H1 (cell line): ENCODE measurements around the gene DPM3. TPM values are rescaled to one million over a fixed set of nuclear protein-coding genes. Genes with fewer than 3 reads are reported as not detected.

ENCODE experiments used
- CTCF ChIA-PET: fragments of 300-600 bp; sonication (Branson Sonifier 250); formaldehyde crosslinking; loops from one replicate; lab custom pipeline; 2021; ENCODE audit not compliant: partially characterized antibody; lab: Charles Lee
- POLR2A ChIA-PET: fragments of 300-600 bp; sonication (Branson Sonifier 250); formaldehyde crosslinking; loops from one replicate; lab custom pipeline; 2021; ENCODE audit warnings: inconsistent platforms; ENCODE audit not compliant: partially characterized antibody; lab: Charles Lee
- DNase-seq, 2 experiments: peaks; one replicate each; pipeline versions ENCODE4 v3.0.0 to v3.0.0-alpha.2; 2010 to 2022; ENCODE audit warnings: low spot score in 2 of 2, low read depth in 1 of 2, mixed read lengths in 1 of 2
- FAIRE-seq: peaks from 2 replicates; lab custom pipeline; 2011; peaks lifted over from hg19 to GRCh38; lab: Jason Lieb, UNC
- H2AFZ ChIP-seq: 2 replicates; pipeline ENCODE4 v1.8.1; 2012; ENCODE audit warnings: low read length, inconsistent platforms
- H2AK5ac ChIP-seq: 2 replicates; pipeline ENCODE4 v1.6.1; 2013; ENCODE audit warnings: low read depth, low read length
- H2BK120ac ChIP-seq: replicated peaks from 2 replicates; pipeline ENCODE3; 2013; ENCODE audit warnings: low read depth, low read length, inconsistent platforms
- H2BK12ac ChIP-seq: 2 replicates; pipeline ENCODE4 v1.6.1; 2013; ENCODE audit warnings: low read depth, low read length
- H2BK15ac ChIP-seq: 2 replicates; pipeline ENCODE4 v1.6.1; 2013; ENCODE audit warnings: low read length
- H2BK20ac ChIP-seq: 2 replicates; pipeline ENCODE4 v1.6.1; 2013; ENCODE audit warnings: low read length
- H2BK5ac ChIP-seq: 2 replicates; pipeline ENCODE4 v1.6.1; 2013; ENCODE audit warnings: low read depth, low read length
- H3K14ac ChIP-seq: 2 replicates; pipeline ENCODE4 v1.6.1; 2013; ENCODE audit warnings: inconsistent platforms; ENCODE audit not compliant: insufficient read length
- H3K18ac ChIP-seq: 2 replicates; pipeline ENCODE4 v1.6.1; 2013; ENCODE audit warnings: low read length; ENCODE audit errors: extremely low read depth
- H3K23ac ChIP-seq: 2 replicates; pipeline ENCODE4 v1.6.1; 2013; ENCODE audit warnings: inconsistent platforms; ENCODE audit not compliant: insufficient read length
- H3K23me2 ChIP-seq: 2 replicates; pipeline ENCODE4 v1.6.1; 2013; ENCODE audit warnings: low read depth, low read length
- H3K27ac ChIP-seq: 2 replicates; pipeline ENCODE4 v1.6.1; 2011; ENCODE audit warnings: low read depth, low read length, inconsistent platforms
- H3K27me3 ChIP-seq, 4 experiments: replicated peaks in 1 of 4; 1 replicate in 1 of 4; 2 replicates in 3 of 4; pipeline versions ENCODE4 v1.6.1 to v1.8.1; 2011 to 2013; ENCODE audit warnings: low read length in 3 of 4, mild to moderate bottlenecking in 3 of 4, inconsistent platforms in 2 of 4, mixed read lengths in 2 of 4, moderate library complexity in 1 of 4; ENCODE audit not compliant: control insufficient read depth in 3 of 4, insufficient read depth in 3 of 4; ENCODE audit errors: extremely low read depth in 1 of 4
- H3K36me3 ChIP-seq, 4 experiments: 2 replicates each; pipeline versions ENCODE4 v1.6.1 to v1.8.1; 2011 to 2013; ENCODE audit warnings: mild to moderate bottlenecking in 4 of 4, low read length in 3 of 4, moderate library complexity in 2 of 4, control low read depth in 1 of 4, inconsistent platforms in 1 of 4; ENCODE audit not compliant: insufficient read depth in 4 of 4, control insufficient read depth in 2 of 4
- H3K4ac ChIP-seq: replicated peaks from 2 replicates; pipeline ENCODE3; 2013; ENCODE audit warnings: low read length, low read depth, mixed read lengths, inconsistent platforms; ENCODE audit not compliant: insufficient read length
- H3K4me1 ChIP-seq, 4 experiments: replicated peaks in 1 of 4; 1 replicate in 1 of 4; 2 replicates in 3 of 4; pipeline versions ENCODE4 v1.6.1 to v1.8.1; 2011 to 2013; ENCODE audit warnings: low read length in 3 of 4, inconsistent platforms in 2 of 4, mixed read lengths in 1 of 4; ENCODE audit not compliant: insufficient read depth in 4 of 4, control insufficient read depth in 3 of 4
- H3K4me2 ChIP-seq, 2 experiments: 2 replicates each; pipeline versions ENCODE4 v1.6.1 to v1.8.1; 2011 to 2013; ENCODE audit warnings: low read depth in 2 of 2, low read length in 2 of 2, control low read depth in 1 of 2, inconsistent platforms in 1 of 2, mild to moderate bottlenecking in 1 of 2; ENCODE audit not compliant: insufficient read depth in 1 of 2
- H3K4me3 ChIP-seq, 4 experiments: fragments of 200-600, 300-600 bp in 1 of 4; sonication (generic), shearing (Covaris generic), sonication (Bioruptor Twin) in 1 of 4; 2 replicates each; pipeline versions ENCODE4 v1.5.1 to v1.8.1; 2011 to 2016; ENCODE audit warnings: low read length in 4 of 4, low read depth in 3 of 4, control low read depth in 2 of 4, inconsistent platforms in 2 of 4, mild to moderate bottlenecking in 2 of 4, mixed read lengths in 1 of 4, moderate library complexity in 1 of 4; ENCODE audit not compliant: insufficient read depth in 2 of 4; ENCODE audit errors: extremely low read depth in 1 of 4
- H3K56ac ChIP-seq: replicated peaks from 2 replicates; pipeline ENCODE3; 2013; ENCODE audit warnings: low read depth, mild to moderate bottlenecking, mixed read lengths, low read length, inconsistent platforms; ENCODE audit not compliant: insufficient read length
- H3K79me1 ChIP-seq: 2 replicates; pipeline ENCODE4 v1.6.1; 2013; ENCODE audit warnings: low read depth, low read length, control low read depth
- H3K79me2 ChIP-seq, 2 experiments: 2 replicates each; pipeline versions ENCODE4 v1.6.1 to v1.8.1; 2012 to 2013; ENCODE audit warnings: low read length in 2 of 2, mild to moderate bottlenecking in 2 of 2, inconsistent platforms in 1 of 2; ENCODE audit not compliant: insufficient read depth in 2 of 2, control insufficient read depth in 1 of 2
- H3K9ac ChIP-seq, 4 experiments: replicated peaks in 1 of 4; 1 replicate in 1 of 4; 2 replicates in 3 of 4; pipeline versions ENCODE4 v1.6.1 to v1.8.1; 2011 to 2013; ENCODE audit warnings: low read depth in 3 of 4, low read length in 3 of 4, control low read depth in 2 of 4, mild to moderate bottlenecking in 2 of 4, moderate library complexity in 2 of 4, inconsistent platforms in 1 of 4; ENCODE audit errors: extremely low read depth in 1 of 4
- H3K9me3 ChIP-seq, 2 experiments: 2 replicates each; pipeline versions ENCODE4 v1.6.1 to v1.8.1; 2012 to 2013; ENCODE audit warnings: mild to moderate bottlenecking in 2 of 2, moderate library complexity in 2 of 2, control low read depth in 1 of 2, inconsistent platforms in 1 of 2, low read depth in 1 of 2, low read length in 1 of 2, mixed read lengths in 1 of 2; ENCODE audit not compliant: insufficient read depth in 2 of 2
- H4K20me1 ChIP-seq, 2 experiments: replicated peaks in 1 of 2; 2 replicates each; pipeline versions ENCODE3 to v1.8.1; 2011 to 2013; ENCODE audit warnings: inconsistent platforms in 2 of 2, low read length in 2 of 2, mild to moderate bottlenecking in 1 of 2; ENCODE audit not compliant: insufficient read depth in 2 of 2, control insufficient read depth in 1 of 2
- H4K5ac ChIP-seq: 2 replicates; pipeline ENCODE4 v1.6.1; 2013; ENCODE audit warnings: low read length, low read depth, mixed read lengths, inconsistent platforms; ENCODE audit not compliant: insufficient read length
- H4K8ac ChIP-seq: 2 replicates; pipeline ENCODE4 v1.8.0; 2013; ENCODE audit warnings: mild to moderate bottlenecking, moderate library complexity, low read length, inconsistent platforms; ENCODE audit not compliant: insufficient read depth; ENCODE audit errors: extremely low read depth
- H4K91ac ChIP-seq: replicated peaks from 2 replicates; pipeline ENCODE3; 2013; ENCODE audit warnings: low read length, mixed read lengths, inconsistent platforms; ENCODE audit not compliant: insufficient read length
- EGR1 ChIP-seq: IDR thresholded peaks from 2 replicates; pipeline ENCODE4 v1.6.1; 2011; ENCODE audit warnings: low read depth, low read length, borderline replicate concordance
- GABPA ChIP-seq: IDR thresholded peaks from 2 replicates; pipeline ENCODE4 v1.6.1; 2011; ENCODE audit warnings: mild to moderate bottlenecking, low read length, moderate library complexity, borderline replicate concordance; ENCODE audit not compliant: insufficient read depth
- HDAC2 ChIP-seq, 2 experiments: fragments of 300-600 bp in 1 of 2; sonication (generic) in 1 of 2; IDR thresholded peaks; 2 replicates each; pipeline ENCODE4 v1.6.1; 2011 to 2012; ENCODE audit warnings: low read depth in 2 of 2, low read length in 2 of 2, mild to moderate bottlenecking in 2 of 2, moderate library complexity in 2 of 2, borderline replicate concordance in 1 of 2, inconsistent platforms in 1 of 2
- JUND ChIP-seq: IDR thresholded peaks from 2 replicates; pipeline ENCODE4 v1.6.1; 2011; ENCODE audit warnings: mild to moderate bottlenecking, improper control_type of control experiment, low read length
- MAFK ChIP-seq: IDR thresholded peaks from 2 replicates; pipeline ENCODE4 v1.6.1; 2012; ENCODE audit warnings: low read depth, mild to moderate bottlenecking, improper control_type of control experiment, low read length
- PHF8 ChIP-seq: fragments of 200-600 bp; sonication (generic); conservative IDR thresholded peaks from 2 replicates; pipeline ENCODE4 v1.7.1; 2012; ENCODE audit warnings: low read depth, mild to moderate bottlenecking, inconsistent platforms, low read length, moderate library complexity
- SIRT6 ChIP-seq: IDR thresholded peaks from one replicate; pipeline ENCODE4 v1.7.1; 2012; ENCODE audit warnings: low read length, inconsistent platforms
- SIX5 ChIP-seq: IDR thresholded peaks from 2 replicates; pipeline ENCODE4 v1.6.1; 2011; ENCODE audit warnings: mild to moderate bottlenecking, low read depth, low read length
- WGBS, 2 experiments: shearing (Covaris generic) in 1 of 2; methylation state at CpG; one replicate each; pipeline versions ENCODE4 v1.1.6 to v1.1.7; 2013 to 2015; ENCODE audit warnings: low lambda C conversion rate in 2 of 2, mixed read lengths in 2 of 2, inconsistent platforms in 1 of 2, low coverage in 1 of 2, missing lambda C conversion rate in 1 of 2; ENCODE audit not compliant: insufficient replicate concordance in 2 of 2, insufficient coverage in 1 of 2, insufficient read length in 1 of 2; ENCODE audit errors: extremely low coverage in 1 of 2, missing lambda C conversion rate in 1 of 2; 5-methylcytosine and 5-hydroxymethylcytosine counted together
- polyA plus RNA-seq, 7 experiments: library from polyadenylated mRNA; depleted of rRNA in 3 of 7; stranded (reverse) in 5 of 7; unstranded in 2 of 7; fragments of >200 nt in 5 of 7; fragments of 200-250 nt in 2 of 7; gene quantifications; 1 replicate in 5 of 7; 2 replicates in 1 of 7; 4 replicates in 1 of 7; pipeline versions ENCODE4 v1.2.1 to v1.2.3, GENCODE V29; 2011 to 2013; ENCODE audit warnings: missing spikeins in 2 of 7, mixed read lengths in 2 of 7
- total RNA-seq: library from RNA; stranded (reverse); fragmentation: NEBNext Ultra II Directional; extraction: Animal tissue kit (Norgen Biotek cat#: 25700); gene quantifications from 2 replicates; pipeline ENCODE4 v1.2.1, GENCODE V29; 2021
- TF ChIP-seq, protein P1 (sequence below): IDR thresholded peaks from 2 replicates; pipeline ENCODE4 v1.6.1; 2012; ENCODE audit warnings: low read length, inconsistent platforms

Gene DPM3
- total and polyA plus RNA-seq, 2 of the 8 experiments (the other 6 are each of a cell fraction or from before 2014, with no cell fraction given): 44.8 to 227 TPM

DNA sequence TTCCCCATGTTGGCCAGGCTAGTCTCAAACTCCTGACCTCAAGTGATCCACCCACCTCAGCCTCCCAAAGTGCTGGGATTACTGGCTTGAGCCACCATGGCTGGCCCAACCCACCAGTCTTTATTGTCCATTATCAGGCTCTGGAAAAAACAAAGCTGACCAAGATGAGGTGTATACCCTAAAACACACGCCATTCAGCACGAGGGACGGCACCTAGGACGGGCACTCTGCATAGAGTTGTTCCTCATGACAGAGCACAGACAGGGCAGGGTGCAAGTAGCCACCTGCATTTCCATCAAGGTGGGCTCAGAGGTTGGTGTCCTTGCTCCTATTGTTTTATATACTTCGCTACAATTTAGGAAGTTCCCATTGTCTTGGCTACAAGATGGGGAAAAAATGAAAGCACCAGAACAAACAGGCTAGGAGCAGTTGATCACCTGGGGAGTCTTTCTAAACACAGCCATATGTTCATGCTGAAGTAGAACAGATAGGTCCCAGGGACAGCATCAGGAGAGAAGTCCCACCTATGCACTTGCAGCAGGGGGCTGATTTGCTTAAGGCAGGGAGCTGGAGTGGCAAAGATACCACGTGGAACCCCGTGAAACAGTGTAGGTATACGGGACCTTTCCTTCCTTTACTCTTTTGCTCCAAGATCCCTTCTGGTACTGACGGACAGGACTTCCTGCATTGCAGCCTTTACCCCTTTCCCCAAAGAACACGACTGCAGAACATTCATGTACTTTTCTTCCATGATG, 28.3 kb upstream of the DPM3 start:
- 88% methylated on average over 10 of the region's 10 CpGs; no CpG with 5 or more reads in 1 of the 2 experiments for WGBS, 2 experiments
- Histone ChIP-seq H3K79me2 (peaks cover 0 to 12% of the 10 kb centered on the region in 2 experiments; a peak in 2 of 4 replicates), H3K4ac (no peak overlapping the region), H3K9ac (no peak overlapping the region), H3K23ac (no peak overlapping the region), H2BK20ac (no peak overlapping the region), H2AFZ (no peak overlapping the region), H3K23me2 (peaks cover 11% of the 10 kb centered on the region), H3K9me3 (no peaks in the 10 kb centered on the region), H3K4me3 (no peak overlapping the region), H2BK120ac (no peak overlapping the region), H4K91ac (no peak overlapping the region), H3K56ac (no peak overlapping the region), H2BK15ac (no peak overlapping the region), H3K27me3 (no peaks in the 10 kb centered on the region), H4K5ac (no peak overlapping the region), H2BK5ac (no peak overlapping the region), H2BK12ac (no peak overlapping the region), H3K18ac (no peak overlapping the region), H3K4me1 (peaks cover 5 to 22% (median 13%) of the 10 kb centered on the region in 4 experiments), H4K8ac (no peak overlapping the region), H3K79me1 (no peaks in the 10 kb centered on the region), H3K4me2 (no peak overlapping the region; a peak in 1 of 4 replicates), H3K14ac (no peak overlapping the region), H3K36me3 (peaks cover 0 to 10% (median 7%) of the 10 kb centered on the region in 4 experiments; a peak in 4 of 8 replicates), H2AK5ac (no peak overlapping the region), H3K27ac (no peak overlapping the region), H4K20me1 (no peaks in the 10 kb centered on the region)
- TF ChIP-seq JUND: no peak
- TF ChIP-seq EGR1: no peak
- TF ChIP-seq, protein P1, sequence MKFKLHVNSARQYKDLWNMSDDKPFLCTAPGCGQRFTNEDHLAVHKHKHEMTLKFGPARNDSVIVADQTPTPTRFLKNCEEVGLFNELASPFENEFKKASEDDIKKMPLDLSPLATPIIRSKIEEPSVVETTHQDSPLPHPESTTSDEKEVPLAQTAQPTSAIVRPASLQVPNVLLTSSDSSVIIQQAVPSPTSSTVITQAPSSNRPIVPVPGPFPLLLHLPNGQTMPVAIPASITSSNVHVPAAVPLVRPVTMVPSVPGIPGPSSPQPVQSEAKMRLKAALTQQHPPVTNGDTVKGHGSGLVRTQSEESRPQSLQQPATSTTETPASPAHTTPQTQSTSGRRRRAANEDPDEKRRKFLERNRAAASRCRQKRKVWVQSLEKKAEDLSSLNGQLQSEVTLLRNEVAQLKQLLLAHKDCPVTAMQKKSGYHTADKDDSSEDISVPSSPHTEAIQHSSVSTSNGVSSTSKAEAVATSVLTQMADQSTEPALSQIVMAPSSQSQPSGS: no peak
- TF ChIP-seq MAFK: no peak
- no peak for TF ChIP-seq GABPA
- no peak for TF ChIP-seq PHF8
- no peak for TF ChIP-seq SIRT6
- no peak for TF ChIP-seq SIX5
- no peak for TF ChIP-seq HDAC2 (IDR thresholded peaks at IDR 0.05; ENCODE audit: borderline replicate concordance in 1 of 2, low read depth in 2 of 2, low read length in 2 of 2)
- DNase-seq (no peak), FAIRE-seq (no peak)
- CTCF ChIA-PET: interaction anchor here (0.6 to 12.4 kb wide), 32 partner anchors 9 to 224 kb away, joined by 3 to 215 read pairs (median 4); partner anchors contain the start of genes DPM3, EFNA1, EFNA4 and FLAD1
- POLR2A ChIA-PET: interaction anchor here (0.6 to 20.5 kb wide), 11 partner anchors 17 to 154 kb away, joined by 3 to 512 read pairs (median 7); partner anchors contain the start of genes MTX1 and THBS3
